MM.1S (cell line): ENCODE measurements around the gene HSPA1A.

ENCODE experiments used
- CTCF ChIP-seq: fragments of 300-600 bp; sonication (generic); IDR thresholded peaks from 2 replicates; pipeline ENCODE4 v1.5.1; 2016; ENCODE audit warnings: antibody characterized with exemption, low read length, mixed read lengths
- EZH2phosphoT487 ChIP-seq: fragments of 300-600 bp; sonication (generic); IDR thresholded peaks from 2 replicates; pipeline ENCODE4 v1.6.1; 2018; ENCODE audit warnings: antibody characterized with exemption, low read length

GRCh38 chr6:31822036-31822821, 6.9 kb downstream of the HSPA1A start:
- TF ChIP-seq CTCF (no peak), EZH2phosphoT487 (no peak)
